CD4-positive, alpha-beta T cell treated with Interleukin-17A for 4 hours (primary cell): ENCODE measurements around the gene TRIM47.
A peak's percentile ranks its signal among the peaks of the same experiment; 100 is the strongest.

Source experiments
- DNase-seq: peaks from one replicate; pipeline ENCODE4 v3.0.0-alpha.2; 2020; ENCODE audit warnings: mixed read lengths

The TRIM47 gene, protein sequence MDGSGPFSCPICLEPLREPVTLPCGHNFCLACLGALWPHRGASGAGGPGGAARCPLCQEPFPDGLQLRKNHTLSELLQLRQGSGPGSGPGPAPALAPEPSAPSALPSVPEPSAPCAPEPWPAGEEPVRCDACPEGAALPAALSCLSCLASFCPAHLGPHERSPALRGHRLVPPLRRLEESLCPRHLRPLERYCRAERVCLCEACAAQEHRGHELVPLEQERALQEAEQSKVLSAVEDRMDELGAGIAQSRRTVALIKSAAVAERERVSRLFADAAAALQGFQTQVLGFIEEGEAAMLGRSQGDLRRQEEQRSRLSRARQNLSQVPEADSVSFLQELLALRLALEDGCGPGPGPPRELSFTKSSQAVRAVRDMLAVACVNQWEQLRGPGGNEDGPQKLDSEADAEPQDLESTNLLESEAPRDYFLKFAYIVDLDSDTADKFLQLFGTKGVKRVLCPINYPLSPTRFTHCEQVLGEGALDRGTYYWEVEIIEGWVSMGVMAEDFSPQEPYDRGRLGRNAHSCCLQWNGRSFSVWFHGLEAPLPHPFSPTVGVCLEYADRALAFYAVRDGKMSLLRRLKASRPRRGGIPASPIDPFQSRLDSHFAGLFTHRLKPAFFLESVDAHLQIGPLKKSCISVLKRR

GRCh38 chr17:75878174-75878998, at the start of gene TRIM47:
TSS of gene TRIM47 (minus strand) at chr17:75878581. CDS start at chr17:75878548, 33 bp downstream.
- DNase-seq = no peak

GRCh38 chr17:75927286-75927922, 49.0 kb upstream of the TRIM47 start:
- peak; percentile 23 for DNase-seq

GRCh38 chr17:75926456-75926855, 48.1 kb upstream of the TRIM47 start:
- DNase-seq = no peak

DNA sequence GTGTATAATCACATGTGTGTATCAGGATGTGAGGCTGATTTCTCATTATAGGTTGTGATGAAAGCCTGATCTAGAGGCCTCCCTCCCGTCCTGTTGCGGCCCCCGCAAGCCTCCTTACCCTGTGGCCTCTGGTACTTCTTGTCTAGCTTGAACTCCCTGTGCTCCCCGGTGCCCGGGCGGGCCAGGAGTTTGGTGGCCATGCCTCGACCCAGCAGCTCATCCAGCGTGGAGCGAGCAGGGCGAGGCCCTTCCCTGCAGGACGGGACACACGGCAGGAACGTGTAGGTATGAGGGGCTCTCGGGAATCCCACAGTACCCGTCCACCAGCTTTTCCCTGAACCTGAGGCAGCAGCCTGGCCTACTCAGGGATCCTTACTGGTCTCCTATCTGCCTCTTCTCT, 47.5 kb upstream of the TRIM47 start:
- no peak for DNase-seq

- no peak for DNase-seq
These were observed 46.7 kb upstream of the TRIM47 start for GRCh38 chr17:75925103-75925502.

- DNase-seq = no peak
These were observed 44.8 kb upstream of the TRIM47 start for GRCh38 chr17:75922963-75923874.

DNA sequence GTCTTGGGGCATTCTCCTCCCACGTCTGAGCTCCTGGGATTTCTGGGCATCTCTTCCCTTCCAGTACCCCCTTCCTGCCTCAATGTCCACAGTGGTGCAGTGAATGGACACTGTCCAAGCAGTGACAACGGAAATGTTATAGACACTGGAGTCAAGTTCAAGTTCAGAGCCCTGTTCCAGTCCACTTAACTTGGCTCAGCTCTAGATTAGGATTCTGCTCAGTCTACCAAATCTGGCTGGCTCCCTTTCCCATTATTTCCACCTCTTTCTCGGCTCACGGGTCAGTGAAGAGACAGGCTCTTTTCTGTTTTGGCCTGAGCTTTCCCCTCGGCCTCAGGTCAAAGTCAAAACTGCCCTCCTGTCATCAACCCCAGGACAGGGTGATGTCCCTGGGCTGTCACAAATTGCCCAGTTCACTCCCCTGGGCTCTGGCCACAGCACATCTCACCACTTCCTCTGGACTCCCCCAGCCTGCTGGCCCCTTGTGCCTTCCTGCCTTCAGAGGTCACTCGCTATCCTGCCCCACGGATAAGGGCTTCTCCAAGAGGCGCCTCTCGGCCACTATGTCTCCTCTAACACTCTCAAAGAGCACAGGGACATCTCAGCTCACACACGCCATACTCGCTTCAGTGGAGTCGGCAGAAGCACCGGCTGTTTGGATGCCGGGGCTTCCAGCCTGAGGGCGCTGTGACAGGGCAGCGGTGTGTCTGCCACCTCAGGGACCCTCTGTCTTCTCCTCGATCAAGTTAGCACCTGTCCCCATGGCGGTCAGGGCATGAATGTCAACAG, 44.0 kb upstream of the TRIM47 start:
- DNase-seq = no peak

DNA sequence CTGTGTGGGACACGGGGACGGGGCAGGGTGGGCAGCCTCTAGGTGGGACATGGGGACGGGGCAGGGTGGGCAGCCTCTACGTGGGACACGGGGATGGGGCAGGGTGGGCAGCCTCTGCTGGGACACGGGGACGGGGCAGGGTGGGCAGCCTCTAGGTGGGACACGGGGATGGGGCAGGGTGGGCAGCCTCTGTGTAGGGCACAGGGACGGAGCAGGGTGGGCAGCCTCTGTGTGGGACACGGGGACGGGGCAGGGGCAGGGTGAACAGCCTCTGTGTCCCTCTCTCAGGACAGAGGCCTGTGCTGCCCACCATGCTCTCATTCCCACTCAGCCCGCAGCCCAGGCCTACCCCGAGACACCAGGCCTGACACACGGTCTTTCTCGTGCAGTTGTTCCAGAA, 43.2 kb upstream of the TRIM47 start:
- DNase-seq = no peak

- DNase-seq = no peak
These were observed 41.7 kb upstream of the TRIM47 start for GRCh38 chr17:75920045-75920560.

DNA sequence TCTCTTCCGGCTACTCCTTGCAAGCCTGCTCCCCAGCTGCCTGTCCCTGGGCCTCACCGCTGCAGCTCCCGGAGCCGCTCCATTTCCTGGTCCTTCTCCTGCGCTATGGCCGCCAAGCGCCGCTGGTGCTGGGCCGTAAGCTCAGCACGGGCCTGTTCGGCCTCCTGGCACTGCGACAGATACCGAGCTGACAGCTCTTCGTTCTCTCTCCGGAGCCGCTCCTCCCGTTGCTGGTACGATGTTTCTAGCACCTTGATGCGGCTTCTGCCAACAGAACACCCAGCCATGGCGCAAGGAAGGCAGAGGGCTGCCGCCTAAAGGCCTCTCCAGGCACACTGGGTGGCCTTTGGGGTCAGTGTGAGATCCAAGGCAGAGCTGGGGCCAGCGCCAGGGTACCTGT, 41.2 kb upstream of the TRIM47 start:
- DNase-seq = no peak

DNA sequence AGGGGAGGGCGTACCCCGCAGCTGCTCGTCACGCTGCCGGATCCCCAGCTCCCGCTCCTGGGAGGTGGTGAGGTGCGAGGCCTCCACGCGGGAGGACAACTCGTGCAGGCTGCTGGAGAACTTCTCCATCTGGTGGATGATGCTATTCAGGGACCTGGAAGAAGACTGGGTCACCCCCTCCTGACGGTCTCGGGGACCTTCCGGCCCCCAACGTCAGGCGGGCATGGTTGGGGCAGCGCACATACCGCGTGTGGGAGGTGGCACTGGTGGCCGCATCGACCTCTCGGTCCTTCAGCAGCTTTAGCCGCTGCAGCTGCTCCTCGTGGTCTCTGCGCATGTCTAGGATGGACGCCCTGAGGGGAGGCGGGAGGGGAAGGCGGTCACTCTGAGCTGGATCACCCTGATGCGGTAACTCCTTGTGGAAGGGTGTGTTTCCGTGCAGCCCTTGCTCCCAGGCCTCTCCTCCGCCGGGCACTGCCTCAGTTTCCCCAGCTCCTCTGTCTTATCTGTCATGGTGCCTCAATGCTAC, 39.6 kb upstream of the TRIM47 start:
- DNase-seq = no peak

DNA sequence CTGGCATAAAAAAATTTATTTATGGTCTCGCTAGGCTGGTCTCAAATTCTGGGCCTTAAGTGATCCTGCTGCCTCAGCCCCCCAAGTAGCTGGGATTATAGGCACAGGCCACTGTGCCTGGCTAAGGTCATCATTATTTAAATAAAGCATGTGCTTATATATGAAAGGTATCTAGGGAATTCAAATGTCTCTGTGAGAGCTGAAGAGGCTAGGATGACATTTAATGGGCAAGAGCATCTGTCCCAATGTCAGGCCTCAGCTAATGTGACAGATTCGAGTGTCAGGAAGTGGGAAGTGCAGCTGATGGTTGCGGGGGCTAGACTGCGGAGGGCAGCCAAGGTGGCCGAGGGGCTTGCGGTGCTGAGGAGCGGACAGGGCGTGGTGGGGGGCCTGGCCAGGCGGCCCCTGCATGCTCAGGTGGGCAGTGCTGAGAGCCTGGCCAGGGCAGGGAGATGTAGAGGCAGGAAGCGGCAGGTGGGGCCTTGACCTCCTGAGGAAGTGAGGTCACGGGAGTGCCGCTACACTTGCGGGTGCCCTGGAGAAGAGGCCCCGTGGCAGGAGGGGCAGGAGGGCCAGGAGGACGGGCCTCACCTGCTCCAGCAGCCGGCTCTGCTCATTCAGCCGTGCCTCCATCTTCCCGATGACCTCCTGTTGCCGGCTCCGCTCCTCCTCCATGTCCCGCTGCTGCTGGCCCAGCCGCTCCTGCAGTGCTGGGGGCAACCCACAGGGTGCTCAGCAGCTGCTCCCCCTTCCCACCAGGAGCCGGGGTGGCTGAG, 38.9 kb upstream of the TRIM47 start:
- DNase-seq = no peak

DNA sequence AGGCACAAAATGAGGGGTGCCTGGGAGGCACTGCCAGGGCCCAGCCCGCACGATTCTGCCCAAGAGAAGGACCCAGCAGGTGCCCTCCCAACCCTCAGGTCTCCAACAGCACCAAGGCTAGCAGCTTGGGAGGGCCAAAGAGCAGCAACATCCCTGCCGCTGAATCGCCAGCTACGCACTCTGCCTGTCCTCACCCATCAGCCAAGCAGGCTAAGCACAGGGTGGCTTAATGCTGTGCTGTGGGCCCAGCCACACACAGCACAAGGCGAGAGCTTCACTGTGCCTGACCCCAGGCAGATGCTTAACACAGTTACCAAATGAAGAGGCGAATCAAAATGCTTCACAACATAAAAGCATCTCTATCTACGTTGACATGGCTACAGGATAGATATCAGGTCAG, 36.9 kb upstream of the TRIM47 start:
- DNase-seq = no peak

DNA sequence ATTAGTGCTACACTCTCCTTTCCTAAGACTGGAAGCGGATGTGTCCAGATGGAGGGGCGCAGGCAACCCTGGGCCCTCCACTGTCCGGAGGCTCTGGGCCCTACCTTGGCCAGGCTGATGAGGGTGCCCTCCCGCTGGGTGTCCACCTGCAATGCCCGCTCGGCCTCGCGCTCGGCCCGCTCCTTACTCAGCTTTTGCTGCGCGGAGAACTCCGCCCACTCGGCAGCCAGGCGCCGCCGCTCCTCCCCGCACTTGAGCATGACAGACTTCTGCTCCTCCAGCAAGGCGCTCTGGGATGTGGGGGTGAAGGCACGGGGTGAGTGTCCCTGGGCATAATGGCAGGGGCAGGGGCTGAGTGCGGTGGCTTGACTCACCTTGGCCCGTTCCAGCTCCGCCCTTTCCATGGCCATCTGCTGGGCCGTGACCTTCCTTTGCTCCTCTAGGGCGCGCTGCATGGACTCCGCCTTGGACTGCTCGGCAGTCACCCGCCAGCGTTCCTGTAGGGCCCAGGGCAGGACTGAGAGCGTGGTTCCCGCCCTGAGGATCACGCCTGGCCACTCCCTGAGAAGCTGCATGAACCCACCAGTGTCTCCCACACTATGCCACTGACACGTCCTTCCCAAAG, 36.4 kb upstream of the TRIM47 start:
- DNase-seq = no peak

- DNase-seq = no peak
These were observed 35.3 kb upstream of the TRIM47 start for GRCh38 chr17:75913537-75914210.

- DNase-seq = no peak
These were observed 32.3 kb upstream of the TRIM47 start for GRCh38 chr17:75910699-75911098.

DNA sequence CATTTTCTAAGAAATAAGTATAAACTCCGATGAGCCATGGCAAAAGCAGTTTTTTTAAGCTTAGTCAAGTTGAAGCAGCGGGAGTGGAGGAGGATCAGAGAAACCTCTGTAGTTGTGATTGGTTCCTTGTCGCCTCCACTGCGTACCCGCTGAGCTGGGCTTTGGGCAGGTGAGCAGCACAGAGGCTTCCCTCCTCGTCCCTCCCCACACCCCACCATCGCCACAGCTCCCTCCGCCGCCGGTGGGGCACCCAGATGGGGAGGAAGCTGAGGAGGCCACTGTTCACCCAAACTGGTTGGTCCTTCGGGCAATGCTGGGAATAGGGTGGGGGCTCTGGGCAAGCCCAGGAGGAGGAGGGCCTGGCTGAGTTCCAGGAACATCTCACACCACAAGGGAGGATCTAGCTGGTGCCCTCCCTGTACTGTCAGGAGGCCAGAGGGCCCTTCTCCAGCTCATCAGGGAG, 31.5 kb upstream of the TRIM47 start:
- DNase-seq = no peak

DNA sequence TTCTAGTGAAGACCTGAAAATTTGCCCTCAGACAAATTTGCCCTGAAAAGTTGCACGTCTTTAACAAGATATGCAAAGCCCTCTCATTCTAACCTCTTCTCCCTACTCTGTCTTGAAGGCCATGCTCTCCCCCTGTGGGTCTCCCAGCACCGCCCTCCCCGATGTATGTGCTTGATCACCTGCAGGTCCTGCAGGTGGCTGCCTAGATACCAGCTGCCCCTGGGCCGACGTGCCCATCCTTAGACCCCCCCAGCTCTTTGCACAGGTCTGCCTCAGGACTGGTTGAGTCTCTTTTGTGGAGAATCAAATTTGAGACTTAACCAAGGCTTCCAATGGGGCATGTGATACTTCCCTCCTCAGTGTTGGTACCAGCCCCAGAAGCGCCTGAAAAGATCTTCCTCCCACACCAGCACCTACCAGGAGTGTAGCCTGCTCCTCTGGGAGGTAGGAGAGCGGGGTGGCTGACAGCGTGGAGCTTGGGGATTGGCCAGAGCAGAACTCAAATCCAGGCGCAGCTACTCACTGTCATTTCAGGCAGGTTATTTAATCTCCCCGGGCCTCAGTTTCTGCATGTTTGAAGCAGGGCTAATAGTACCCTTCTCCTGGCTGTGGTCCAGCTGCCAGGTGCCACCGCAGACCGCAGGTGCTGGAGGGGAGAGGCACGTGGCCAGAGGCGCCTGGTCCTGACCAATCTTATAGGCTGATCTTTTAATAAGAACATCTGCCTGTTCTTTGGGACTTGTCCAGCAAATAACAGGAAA, 30.9 kb upstream of the TRIM47 start:
- DNase-seq = no peak
